ENCODE measurements around the gene PTGER1.

PTGER1 gene

GRCh38 chr19:14433554-14434501 lies 41.3 kb downstream of the PTGER1 start:
- Mint-ChIP-seq H3K27ac (peak overlapping the region; percentile 28), H3K4me1 (ENCODE audit: low read depth) (peaks cover 46% of the 10 kb centered on the region), H3K36me3 (ENCODE audit: low read depth) (peaks cover 22% of the 10 kb centered on the region), H3K9me3 (no peaks in the 10 kb centered on the region), H3K27me3 (peaks cover 25% of the 10 kb centered on the region), H3K4me3 (peak overlapping the region; percentile 75)
- intact Hi-C loops (cut with micrococcal nuclease): loop anchor here (2.0 to 5.0 kb wide), 2 partner anchors 38 to 47 kb away; no protein-coding TSS in a partner anchor

DNA sequence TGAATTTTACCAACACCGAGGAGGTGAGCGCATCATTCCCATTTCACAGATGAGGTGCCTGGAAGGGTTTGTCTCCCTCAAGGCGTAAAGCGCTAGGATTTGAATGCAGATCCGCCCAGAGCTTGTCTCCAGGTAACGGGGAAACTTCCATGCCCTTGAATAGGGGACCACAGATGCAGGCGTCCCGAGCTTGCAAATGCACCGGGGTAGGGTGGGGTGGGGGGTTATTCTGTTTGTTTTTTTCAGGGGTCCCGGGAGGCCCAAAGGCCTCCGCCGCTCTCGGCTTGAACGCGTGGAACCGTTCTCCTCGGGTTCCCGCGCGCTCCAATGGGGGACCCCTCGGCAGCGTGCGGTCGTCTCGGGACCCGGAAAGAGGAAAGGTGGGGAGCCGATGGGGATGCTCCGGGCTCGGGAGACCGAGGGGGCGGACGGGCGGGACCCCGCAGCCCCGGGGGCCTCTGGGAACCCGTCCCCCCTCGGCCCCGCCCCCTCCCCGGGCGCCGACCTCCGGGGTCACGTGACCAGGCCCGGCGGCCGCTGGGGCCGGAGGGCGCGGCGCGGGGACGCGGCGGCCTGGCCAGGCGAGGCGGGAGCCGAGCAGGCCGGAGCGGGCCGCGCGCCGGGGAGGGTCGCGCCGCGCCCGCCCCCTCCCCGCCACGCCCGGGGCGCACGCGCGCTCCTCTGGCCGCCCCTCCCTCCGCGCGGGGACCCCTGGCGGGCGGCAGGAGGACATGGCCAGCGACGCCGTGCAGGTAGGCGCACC lies 42.2 kb downstream of the PTGER1 start, which contains the start of gene PKN1:
Gene PKN1 (plus strand): TSS at position 516 of the 763 bp plus-strand sequence. CDS start 216 bp downstream, at position 732.
- Mint-ChIP-seq H3K36me3 (ENCODE audit: low read depth) (peaks cover 22% of the 10 kb centered on the region), H3K4me3 (peak within 1 kb of the TSS; percentile 75), H3K4me1 (ENCODE audit: low read depth) (peaks cover 39% of the 10 kb centered on the region)

GRCh38 chr19:14430712-14431111 lies 44.4 kb downstream of the PTGER1 start:
- intact Hi-C loops (cut with micrococcal nuclease): loop anchor here (5.0 kb wide), 1 partner anchor 42 kb away; no protein-coding TSS in a partner anchor
- H3K4me3 Mint-ChIP-seq: no peak overlapping the region
- no peak overlapping the region for H3K27ac Mint-ChIP-seq
- H3K36me3 Mint-ChIP-seq (ENCODE audit: low read depth): peaks cover 6% of the 10 kb centered on the region
- peaks cover 28% of the 10 kb centered on the region for H3K27me3 Mint-ChIP-seq
- no peaks in the 10 kb centered on the region for H3K9me3 Mint-ChIP-seq
- H3K4me1 Mint-ChIP-seq (ENCODE audit: low read depth): peaks cover 32% of the 10 kb centered on the region

More for the DNA sequence above, 42.2 kb downstream of the PTGER1 start, which contains the start of gene PKN1:
- H3K27ac Mint-ChIP-seq: peak within 1 kb of the TSS; percentile 28
- no peaks in the 10 kb centered on the region for H3K9me3 Mint-ChIP-seq
- intact Hi-C loops (cut with micrococcal nuclease): loop anchor here (2.0 to 5.0 kb wide), 2 partner anchors 39 to 48 kb away; no protein-coding TSS in a partner anchor
- H3K27me3 Mint-ChIP-seq: peaks cover 25% of the 10 kb centered on the region

DNA sequence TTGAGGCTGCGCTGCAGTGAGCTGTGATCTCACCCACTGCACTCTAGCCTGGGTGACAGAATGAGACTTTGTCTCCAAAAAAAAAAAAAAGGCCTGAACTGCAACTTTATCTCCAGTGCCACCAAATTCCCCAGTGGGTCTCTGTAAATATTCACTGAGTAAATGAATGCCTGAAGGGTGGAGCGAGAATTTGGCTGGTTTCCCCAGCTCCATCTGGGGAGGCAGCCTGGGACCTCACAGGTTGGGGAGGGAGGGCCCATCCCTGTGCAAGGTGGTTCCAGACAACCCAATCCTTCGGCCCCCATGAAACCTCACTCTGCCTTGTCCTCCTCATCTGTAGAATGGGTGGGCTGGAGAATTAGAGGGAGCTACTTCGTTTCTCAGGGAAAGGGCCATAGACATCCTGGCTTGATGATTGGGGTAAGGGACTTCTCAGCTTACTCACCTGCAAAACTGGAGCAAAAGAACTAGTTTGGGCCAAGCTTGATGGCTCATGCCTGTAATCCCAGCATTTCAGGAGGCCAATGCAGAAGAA lies 46.2 kb downstream of the PTGER1 start:
- no peaks in the 10 kb centered on the region for H3K36me3 Mint-ChIP-seq (ENCODE audit: low read depth)
- intact Hi-C loops (cut with micrococcal nuclease): no loop called here
- H3K27ac Mint-ChIP-seq: no peak overlapping the region
- H3K9me3 Mint-ChIP-seq: no peaks in the 10 kb centered on the region
- H3K4me1 Mint-ChIP-seq (ENCODE audit: low read depth): peaks cover 16% of the 10 kb centered on the region
- no peak overlapping the region for H3K4me3 Mint-ChIP-seq
- H3K27me3 Mint-ChIP-seq: peaks cover 28% of the 10 kb centered on the region

DNA sequence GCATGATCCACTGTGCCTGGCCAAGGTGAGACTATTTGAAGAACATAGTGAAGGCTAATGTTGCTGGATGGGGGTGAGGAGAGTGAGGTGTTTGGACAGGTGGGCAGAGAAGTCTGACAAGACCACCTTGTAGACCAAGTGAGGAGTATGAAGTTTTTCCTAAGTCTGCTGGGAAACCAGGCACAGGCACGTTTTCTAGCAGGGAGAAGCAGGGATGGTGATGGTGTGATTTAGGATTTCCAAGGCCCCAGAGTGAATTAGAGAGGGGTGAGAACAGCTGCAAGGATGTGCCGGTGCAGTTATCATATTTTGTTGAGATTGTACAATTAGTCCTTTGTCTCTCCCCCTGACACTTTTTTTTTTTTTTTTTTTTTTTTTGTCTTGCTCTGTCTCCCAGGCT lies 47.7 kb downstream of the PTGER1 start:
- peaks cover 21% of the 10 kb centered on the region for H3K4me1 Mint-ChIP-seq (ENCODE audit: low read depth)
- H3K27ac Mint-ChIP-seq: no peak overlapping the region

GRCh38 chr19:14425696-14426138 lies 49.4 kb downstream of the PTGER1 start:
- Mint-ChIP-seq H3K4me3 (no peak overlapping the region), H3K27ac (no peak overlapping the region), H3K9me3 (no peaks in the 10 kb centered on the region), H3K36me3 (ENCODE audit: low read depth) (no peaks in the 10 kb centered on the region), H3K27me3 (peaks cover 10% of the 10 kb centered on the region), H3K4me1 (ENCODE audit: low read depth) (peaks cover 23% of the 10 kb centered on the region)
- intact Hi-C loops (cut with micrococcal nuclease): no loop called here

More for the DNA sequence above, 47.7 kb downstream of the PTGER1 start:
- Mint-ChIP-seq H3K4me3 (no peak overlapping the region), H3K9me3 (no peaks in the 10 kb centered on the region), H3K36me3 (ENCODE audit: low read depth) (no peaks in the 10 kb centered on the region), H3K27me3 (peaks cover 28% of the 10 kb centered on the region)
- intact Hi-C loops (cut with micrococcal nuclease): no loop called here
